ENCODE measurements around the gene INHBB. TPM values are rescaled to one million over a fixed set of nuclear protein-coding genes. Genes with fewer than 3 reads are reported as not detected.

Gene INHBB
- total RNA-seq, 1 donor from 2014 or later: 8.1 TPM

DNA sequence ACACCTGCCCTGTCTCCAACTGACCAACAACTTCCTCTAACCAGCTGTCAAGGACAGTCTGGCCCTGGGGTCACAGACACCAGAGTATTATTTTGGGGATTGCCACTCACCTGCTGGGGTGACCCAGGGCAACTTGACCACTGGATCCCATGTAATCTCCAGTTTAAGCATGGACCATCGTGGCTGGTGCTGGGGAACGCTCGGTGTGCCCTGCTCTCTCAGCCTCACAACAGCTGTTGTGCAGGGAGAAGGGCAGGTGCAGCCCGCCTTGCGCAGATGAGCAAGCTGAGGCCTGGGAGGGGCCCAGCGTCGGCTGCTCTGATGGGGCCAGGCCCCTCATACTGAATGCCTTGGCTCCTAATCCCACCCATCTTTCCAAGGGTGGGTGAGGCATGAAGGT is 21.0 kb upstream of the INHBB start:
- TF ChIP-seq, protein P1, sequence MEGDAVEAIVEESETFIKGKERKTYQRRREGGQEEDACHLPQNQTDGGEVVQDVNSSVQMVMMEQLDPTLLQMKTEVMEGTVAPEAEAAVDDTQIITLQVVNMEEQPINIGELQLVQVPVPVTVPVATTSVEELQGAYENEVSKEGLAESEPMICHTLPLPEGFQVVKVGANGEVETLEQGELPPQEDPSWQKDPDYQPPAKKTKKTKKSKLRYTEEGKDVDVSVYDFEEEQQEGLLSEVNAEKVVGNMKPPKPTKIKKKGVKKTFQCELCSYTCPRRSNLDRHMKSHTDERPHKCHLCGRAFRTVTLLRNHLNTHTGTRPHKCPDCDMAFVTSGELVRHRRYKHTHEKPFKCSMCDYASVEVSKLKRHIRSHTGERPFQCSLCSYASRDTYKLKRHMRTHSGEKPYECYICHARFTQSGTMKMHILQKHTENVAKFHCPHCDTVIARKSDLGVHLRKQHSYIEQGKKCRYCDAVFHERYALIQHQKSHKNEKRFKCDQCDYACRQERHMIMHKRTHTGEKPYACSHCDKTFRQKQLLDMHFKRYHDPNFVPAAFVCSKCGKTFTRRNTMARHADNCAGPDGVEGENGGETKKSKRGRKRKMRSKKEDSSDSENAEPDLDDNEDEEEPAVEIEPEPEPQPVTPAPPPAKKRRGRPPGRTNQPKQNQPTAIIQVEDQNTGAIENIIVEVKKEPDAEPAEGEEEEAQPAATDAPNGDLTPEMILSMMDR (IDR thresholded peaks at IDR 0.05): no peak
- no peak overlapping the region for H3K27ac ChIP-seq
- intact Hi-C loops (cut with DNase I): no loop called here
- H3K4me3 ChIP-seq: no peak overlapping the region
- H3K27me3 ChIP-seq: no peaks in the 10 kb centered on the region
- no peak for DNase-seq (ENCODE audit: low spot score in 2 of 2)
- no peaks in the 10 kb centered on the region for H3K9me3 ChIP-seq
- no peaks in the 10 kb centered on the region for H3K36me3 ChIP-seq
- H3K4me1 ChIP-seq: peaks cover 0 to 5% of the 10 kb centered on the region in 2 donors

DNA sequence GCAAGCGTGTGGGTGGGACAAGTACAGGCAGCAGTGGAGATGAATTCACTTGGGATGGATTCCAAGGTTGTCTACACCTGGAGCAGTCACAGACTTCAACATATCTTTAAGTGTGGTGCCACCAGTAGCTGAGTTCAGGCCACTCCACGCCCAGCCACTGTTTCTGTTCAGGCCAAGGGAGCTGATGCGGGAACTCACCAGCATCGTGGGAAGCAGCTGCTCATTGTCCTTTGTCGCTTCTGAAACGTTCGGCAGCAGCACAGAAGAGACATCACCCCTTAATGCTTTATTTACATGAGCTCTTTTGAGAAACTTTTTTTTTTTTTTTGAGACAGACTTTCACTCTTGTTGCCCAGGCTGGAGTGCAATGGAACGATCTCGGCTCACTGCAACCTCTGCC is 19.9 kb upstream of the INHBB start:
- intact Hi-C loops (cut with DNase I): no loop called here

DNA sequence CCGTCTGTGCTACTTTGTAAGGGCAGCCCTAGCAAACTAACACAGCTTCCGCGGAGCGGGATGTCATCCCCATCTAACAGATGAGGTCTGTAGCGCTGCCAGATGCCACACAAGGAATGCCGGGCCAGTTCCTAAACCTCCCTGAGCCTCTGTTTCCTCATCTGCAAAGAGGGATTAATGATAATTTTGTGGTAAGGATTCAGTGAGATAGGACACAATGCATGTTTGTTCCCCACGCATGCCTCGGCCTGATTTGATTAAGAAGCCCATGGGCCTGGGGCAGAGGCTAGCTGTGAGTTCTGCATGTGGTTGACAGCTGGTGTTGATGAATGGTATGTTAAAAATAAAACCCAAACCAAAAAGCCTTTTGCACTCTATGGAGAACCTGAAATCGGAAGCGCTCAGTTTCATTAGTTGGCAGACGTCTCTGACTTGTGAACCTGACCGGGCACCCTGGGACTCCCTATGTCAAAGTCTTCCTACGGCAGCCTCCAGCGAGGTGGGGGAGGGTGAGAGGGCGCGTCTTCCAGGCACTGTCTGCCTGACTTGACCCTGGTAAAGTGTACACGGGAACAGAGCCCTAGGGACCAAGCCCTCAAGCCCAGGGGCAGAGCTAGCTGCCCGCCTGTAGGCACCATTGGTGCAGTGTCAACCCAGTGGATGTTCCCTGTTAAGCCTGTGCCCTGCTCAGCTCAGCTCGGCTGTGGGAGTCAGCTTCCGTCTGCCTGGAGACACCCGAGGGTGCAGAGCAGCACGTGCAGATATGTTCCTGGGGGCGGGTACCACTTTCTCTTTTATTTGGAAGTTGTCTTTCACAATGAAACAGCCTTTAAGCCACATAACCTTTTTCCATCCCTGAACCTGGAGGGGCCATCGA is 14.8 kb upstream of the INHBB start:
- intact Hi-C loops (cut with DNase I): no loop called here
- Histone ChIP-seq H3K27me3 (no peaks in the 10 kb centered on the region), H3K4me1 (no peaks in the 10 kb centered on the region), H3K36me3 (no peaks in the 10 kb centered on the region), H3K4me3 (no peak overlapping the region), H3K9me3 (no peaks in the 10 kb centered on the region), H3K27ac (no peak overlapping the region)
- no peak for DNase-seq (ENCODE audit: low spot score in 2 of 2)
- TF ChIP-seq, protein P1 (IDR thresholded peaks at IDR 0.05): no peak

More for the DNA sequence above, 19.9 kb upstream of the INHBB start:
- Histone ChIP-seq H3K9me3 (no peaks in the 10 kb centered on the region), H3K27me3 (no peaks in the 10 kb centered on the region), H3K4me1 (peaks cover 0 to 5% of the 10 kb centered on the region in 2 donors), H3K4me3 (no peak overlapping the region), H3K36me3 (no peaks in the 10 kb centered on the region), H3K27ac (no peak overlapping the region)
- TF ChIP-seq, protein P1 (IDR thresholded peaks at IDR 0.05): no peak
- DNase-seq (ENCODE audit: low spot score in 2 of 2): no peak

DNA sequence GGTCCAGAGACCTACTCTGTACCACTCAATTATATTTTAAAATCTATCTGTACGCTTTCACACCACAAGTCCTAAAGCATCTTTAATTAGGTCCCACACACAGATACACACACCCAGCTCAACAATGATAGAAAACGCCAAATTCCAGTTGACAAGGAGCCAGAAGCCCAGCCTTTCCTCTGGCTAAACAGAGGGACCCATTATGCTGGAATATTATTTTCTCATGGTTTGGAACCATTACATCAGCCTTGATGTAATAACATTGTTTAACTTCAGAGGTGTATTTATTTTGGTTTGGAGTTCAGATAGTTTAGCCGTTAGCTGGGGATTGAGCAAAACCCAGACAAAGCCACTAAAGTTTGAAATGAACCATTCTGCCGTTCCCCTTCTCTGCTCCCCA is 14.0 kb upstream of the INHBB start:
- no peak for DNase-seq (ENCODE audit: low spot score in 2 of 2)
- TF ChIP-seq, protein P1 (IDR thresholded peaks at IDR 0.05): no peak
- H3K27me3 ChIP-seq: no peaks in the 10 kb centered on the region
- no peaks in the 10 kb centered on the region for H3K36me3 ChIP-seq
- no peaks in the 10 kb centered on the region for H3K4me1 ChIP-seq
- H3K9me3 ChIP-seq: no peaks in the 10 kb centered on the region
- intact Hi-C loops (cut with DNase I): no loop called here
- no peak overlapping the region for H3K4me3 ChIP-seq
- H3K27ac ChIP-seq: no peak overlapping the region

DNA sequence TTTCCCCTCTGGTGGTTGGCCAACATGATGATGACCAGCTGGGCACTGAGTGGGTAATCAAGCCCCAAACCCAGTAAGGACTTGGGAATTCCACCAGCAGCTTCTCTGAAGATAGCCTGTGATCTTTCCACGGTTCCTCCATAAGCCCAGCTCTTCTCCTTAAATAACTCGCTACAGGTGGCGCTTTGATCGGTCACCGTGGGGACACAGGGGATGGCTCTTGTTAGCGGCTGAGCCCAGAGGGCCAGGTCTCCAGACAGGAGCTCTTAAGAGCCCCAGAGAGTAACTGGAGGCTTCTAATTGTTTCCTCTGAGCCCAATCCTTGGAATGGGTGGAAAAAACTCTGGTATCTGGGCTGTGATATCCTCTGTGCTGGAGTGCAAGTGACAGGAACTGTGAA is 13.6 kb upstream of the INHBB start:
- Histone ChIP-seq H3K9me3 (no peaks in the 10 kb centered on the region), H3K4me1 (no peaks in the 10 kb centered on the region), H3K4me3 (no peak overlapping the region), H3K27ac (no peak overlapping the region), H3K36me3 (no peaks in the 10 kb centered on the region), H3K27me3 (no peaks in the 10 kb centered on the region)
- TF ChIP-seq, protein P1 (IDR thresholded peaks at IDR 0.05): no peak
- intact Hi-C loops (cut with DNase I): no loop called here
- no peak for DNase-seq (ENCODE audit: low spot score in 2 of 2)
